ENCODE results near the gene GNL3. TPM values are rescaled to one million over a fixed set of nuclear protein-coding genes. Genes with fewer than 3 reads are reported as not detected.
"Not testable (repeated sequence)": the region's sequence is repeated elsewhere in the genome, so short reads cannot be mapped to it uniquely, and the experiment has no call there.

The GNL3 gene
- total RNA-seq, 2 experiments from 2014 or later: 74.8 to 79.1 TPM

DNA sequence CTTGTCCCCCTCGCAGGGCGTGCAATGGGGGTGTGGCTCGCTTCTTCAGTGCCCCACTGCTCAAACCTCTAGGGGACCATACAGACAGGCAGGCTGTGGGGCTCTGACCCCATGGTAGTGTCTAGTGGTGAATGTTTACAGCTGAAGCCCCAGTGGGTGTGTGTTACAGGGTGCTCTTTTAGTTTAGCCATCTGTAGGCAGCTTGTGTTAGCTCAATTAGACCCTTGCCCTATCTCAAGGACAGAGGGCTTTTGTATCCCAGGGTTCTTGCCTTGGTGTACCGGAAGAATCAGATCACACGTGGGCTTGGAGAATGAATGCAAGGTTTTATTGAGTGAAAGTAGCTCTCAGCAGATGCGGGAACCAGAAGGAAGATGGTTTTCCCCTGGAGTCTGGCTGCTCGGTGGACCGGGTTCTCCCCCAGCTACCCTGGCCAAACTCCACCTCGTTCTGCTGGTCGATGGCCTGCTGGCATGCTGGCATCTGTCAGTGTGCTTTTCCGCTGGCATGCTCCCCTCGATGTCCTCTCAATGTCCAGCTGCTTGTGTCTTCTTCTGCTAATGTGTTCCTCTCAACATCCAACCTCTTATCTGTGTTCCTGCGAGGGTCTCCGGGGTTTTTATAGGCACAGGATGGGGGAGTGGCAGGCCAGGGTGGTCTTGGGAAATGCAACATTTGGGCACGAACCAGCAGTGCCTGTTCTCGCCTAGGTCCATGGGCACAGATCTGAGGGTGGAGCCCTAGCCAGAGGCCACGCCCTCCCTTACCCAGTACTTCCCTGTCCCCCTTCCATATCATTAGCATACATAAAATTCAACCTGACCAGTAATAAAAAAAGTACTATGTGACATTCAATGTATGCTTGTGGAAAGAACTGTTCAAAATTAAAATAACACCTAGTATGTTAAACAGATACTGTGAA is 26.7 kb downstream of the GNL3 start:
- H3K27ac Mint-ChIP-seq: no peak overlapping the region
- H3K4me3 Mint-ChIP-seq: no peak overlapping the region
- POLR2A ChIA-PET: no interaction called here
- peaks cover 13% of the 10 kb centered on the region for H3K4me1 Mint-ChIP-seq
- no peaks in the 10 kb centered on the region for H3K9me3 Mint-ChIP-seq
- no peaks in the 10 kb centered on the region for H3K27me3 Mint-ChIP-seq
- no peak for DNase-seq
- H3K36me3 Mint-ChIP-seq (ENCODE audit: low read depth): peaks cover 27% of the 10 kb centered on the region
- CTCF ChIA-PET: no interaction called here

GRCh38 chr3:52714335-52715302 is 28.8 kb downstream of the GNL3 start:
- Mint-ChIP-seq H3K36me3 (ENCODE audit: low read depth) (peaks cover 24% of the 10 kb centered on the region), H3K4me3 (no peak overlapping the region), H3K4me1 (peaks cover 3% of the 10 kb centered on the region), H3K9me3 (peaks cover 3% of the 10 kb centered on the region), H3K27ac (no peak overlapping the region), H3K27me3 (no peaks in the 10 kb centered on the region)
- ChIA-PET CTCF (interaction anchor here (0.6 to 1.2 kb wide), 2 partner anchors 85 to 334 kb away, joined by 3 to 4 read pairs; no protein-coding TSS in a partner anchor), POLR2A (no interaction called here)
- no peak for DNase-seq

GRCh38 chr3:52715714-52716305 is 30.0 kb downstream of the GNL3 start:
- CTCF ChIA-PET: interaction anchor here (0.6 to 1.6 kb wide), 3 partner anchors 9 to 333 kb away, joined by 4 to 7 read pairs (median 5); no protein-coding TSS in a partner anchor
- Mint-ChIP-seq H3K27ac (no peak overlapping the region), H3K9me3 (peaks cover 7% of the 10 kb centered on the region)

GRCh38 chr3:52719618-52720017 is 33.8 kb downstream of the GNL3 start:
- CTCF ChIA-PET: interaction anchor here (0.5 kb wide), 1 partner anchor 51 kb away, joined by 3 read pairs; the partner anchor contains the start of gene NEK4
- DNase-seq: no peak
- POLR2A ChIA-PET: no interaction called here
- peaks cover 22% of the 10 kb centered on the region for H3K36me3 Mint-ChIP-seq (ENCODE audit: low read depth)
- H3K27me3 Mint-ChIP-seq: no peaks in the 10 kb centered on the region
- H3K4me1 Mint-ChIP-seq: peaks cover 34% of the 10 kb centered on the region
- H3K4me3 Mint-ChIP-seq: no peak overlapping the region
- peaks cover 7% of the 10 kb centered on the region for H3K9me3 Mint-ChIP-seq
- H3K27ac Mint-ChIP-seq: peak overlapping the region; percentile 73

More at GRCh38 chr3:52715714-52716305, 30.0 kb downstream of the GNL3 start:
- Mint-ChIP-seq H3K4me1 (peaks cover 12% of the 10 kb centered on the region), H3K27me3 (no peaks in the 10 kb centered on the region), H3K36me3 (ENCODE audit: low read depth) (peaks cover 27% of the 10 kb centered on the region), H3K4me3 (no peak overlapping the region)
- POLR2A ChIA-PET: interaction anchor here (0.5 kb wide), 1 partner anchor 111 kb away, joined by 3 read pairs; no protein-coding TSS in a partner anchor
- DNase-seq: no peak

GRCh38 chr3:52721002-52721729 is 35.3 kb downstream of the GNL3 start:
- Mint-ChIP-seq H3K36me3 (ENCODE audit: low read depth) (peaks cover 24% of the 10 kb centered on the region), H3K9me3 (peaks cover 7% of the 10 kb centered on the region), H3K4me1 (peaks cover 34% of the 10 kb centered on the region), H3K27me3 (no peaks in the 10 kb centered on the region), H3K27ac (peak overlapping the region; percentile 82), H3K4me3 (peak overlapping the region; percentile 4)
- POLR2A ChIA-PET: interaction anchor here (0.6 to 0.7 kb wide), 2 partner anchors 9 to 49 kb away, joined by 4 read pairs; no protein-coding TSS in a partner anchor
- CTCF ChIA-PET: interaction anchor here (1.1 to 1.9 kb wide), 3 partner anchors 15 to 211 kb away, joined by 3 to 6 read pairs (median 3); partner anchors contain the start of genes GLT8D1 and SPCS1
- DNase-seq: peak; percentile 56

- Mint-ChIP-seq H3K4me3 (no peak overlapping the region), H3K36me3 (ENCODE audit: low read depth) (peaks cover 22% of the 10 kb centered on the region), H3K27me3 (no peaks in the 10 kb centered on the region), H3K4me1 (peaks cover 34% of the 10 kb centered on the region), H3K27ac (peak overlapping the region; percentile 82), H3K9me3 (peaks cover 7% of the 10 kb centered on the region)
- CTCF ChIA-PET: interaction anchor here (1.1 to 1.9 kb wide), 2 partner anchors 16 to 18 kb away, joined by 3 to 6 read pairs; partner anchors contain the start of genes GLT8D1 and SPCS1
- DNase-seq: no peak
- POLR2A ChIA-PET: interaction anchor here (0.7 kb wide), 1 partner anchor 49 kb away, joined by 4 read pairs; no protein-coding TSS in a partner anchor
Measured at GRCh38 chr3:52721730-52722008, 35.8 kb downstream of the GNL3 start.

DNA sequence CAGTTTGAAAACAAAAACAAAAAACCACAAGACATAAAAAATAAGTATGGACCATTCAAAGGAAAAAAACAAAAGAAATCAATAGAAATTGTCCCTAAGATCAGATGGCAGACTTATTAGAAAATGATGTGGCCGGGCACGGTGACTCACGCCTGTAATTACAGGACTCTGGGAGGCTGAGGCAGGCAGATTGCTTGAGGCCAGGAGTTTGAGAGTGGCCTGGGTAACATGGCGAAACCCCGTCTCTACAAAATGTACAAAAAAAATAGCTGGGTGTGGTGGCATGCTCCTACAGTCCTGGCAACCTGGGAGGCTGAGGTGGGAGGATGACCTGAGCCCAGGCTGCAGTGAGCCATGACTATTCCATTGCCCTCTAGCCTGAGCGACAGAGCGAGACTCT is 36.7 kb downstream of the GNL3 start:
- Mint-ChIP-seq H3K27ac (peak overlapping the region; percentile 41), H3K4me3 (no peak overlapping the region), H3K4me1 (peaks cover 34% of the 10 kb centered on the region), H3K36me3 (ENCODE audit: low read depth) (peaks cover 26% of the 10 kb centered on the region), H3K27me3 (no peaks in the 10 kb centered on the region), H3K9me3 (peaks cover 9% of the 10 kb centered on the region)
- CTCF ChIA-PET: no interaction called here
- DNase-seq: no peak
- POLR2A ChIA-PET: no interaction called here

- no peak for DNase-seq
- H3K4me3 Mint-ChIP-seq: no peak overlapping the region
- no peaks in the 10 kb centered on the region for H3K27me3 Mint-ChIP-seq
- ChIA-PET POLR2A (no interaction called here), CTCF (interaction anchor here (0.6 kb wide), 2 partner anchors 18 to 816 kb away, joined by 3 read pairs; no protein-coding TSS in a partner anchor)
- no peak overlapping the region for H3K27ac Mint-ChIP-seq
- H3K9me3 Mint-ChIP-seq: peaks cover 15% of the 10 kb centered on the region
- H3K36me3 Mint-ChIP-seq (ENCODE audit: low read depth): peaks cover 32% of the 10 kb centered on the region
- peaks cover 34% of the 10 kb centered on the region for H3K4me1 Mint-ChIP-seq
Measured at GRCh38 chr3:52723935-52724334, 38.1 kb downstream of the GNL3 start.

- Mint-ChIP-seq H3K9me3 (peaks cover 16% of the 10 kb centered on the region), H3K27ac (no peak overlapping the region)
- CTCF ChIA-PET: interaction anchor here (1.1 kb wide), 2 partner anchors 9 to 14 kb away, joined by 3 to 5 read pairs; no protein-coding TSS in a partner anchor
Measured at GRCh38 chr3:52724511-52724910, 38.7 kb downstream of the GNL3 start.

DNA sequence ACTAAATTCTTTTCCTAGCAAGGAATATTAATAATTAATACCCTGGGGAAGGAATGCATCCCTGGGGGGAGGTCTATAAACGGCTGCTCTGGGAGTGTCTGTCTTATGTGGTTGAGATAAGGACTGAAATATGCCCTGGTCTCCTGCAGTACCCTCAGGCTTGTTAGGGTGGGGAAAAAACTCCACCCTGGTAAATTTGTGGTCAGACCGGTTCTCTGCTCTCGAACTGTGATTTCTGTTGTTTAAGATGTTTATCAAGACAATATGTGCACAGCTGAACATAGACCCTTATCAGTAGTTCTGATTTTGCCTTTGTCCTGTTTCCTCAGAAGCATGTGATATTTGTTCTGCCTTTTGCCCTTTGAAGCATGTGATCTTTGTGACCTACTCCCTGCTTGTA is 42.9 kb downstream of the GNL3 start:
- DNase-seq, CTCF ChIA-PET, H3K27ac Mint-ChIP-seq, H3K4me3 Mint-ChIP-seq, POLR2A ChIA-PET, H3K27me3 Mint-ChIP-seq: not testable (repeated sequence)
- Mint-ChIP-seq H3K4me1 (peaks cover 15% of the 10 kb centered on the region), H3K36me3 (ENCODE audit: low read depth) (peaks cover 57% of the 10 kb centered on the region), H3K9me3 (peaks cover 33% of the 10 kb centered on the region)

More at GRCh38 chr3:52724511-52724910, 38.7 kb downstream of the GNL3 start:
- Mint-ChIP-seq H3K27me3 (no peaks in the 10 kb centered on the region), H3K4me1 (peaks cover 34% of the 10 kb centered on the region), H3K36me3 (ENCODE audit: low read depth) (peaks cover 32% of the 10 kb centered on the region), H3K4me3 (no peak overlapping the region)
- no peak for DNase-seq
- POLR2A ChIA-PET: no interaction called here

DNA sequence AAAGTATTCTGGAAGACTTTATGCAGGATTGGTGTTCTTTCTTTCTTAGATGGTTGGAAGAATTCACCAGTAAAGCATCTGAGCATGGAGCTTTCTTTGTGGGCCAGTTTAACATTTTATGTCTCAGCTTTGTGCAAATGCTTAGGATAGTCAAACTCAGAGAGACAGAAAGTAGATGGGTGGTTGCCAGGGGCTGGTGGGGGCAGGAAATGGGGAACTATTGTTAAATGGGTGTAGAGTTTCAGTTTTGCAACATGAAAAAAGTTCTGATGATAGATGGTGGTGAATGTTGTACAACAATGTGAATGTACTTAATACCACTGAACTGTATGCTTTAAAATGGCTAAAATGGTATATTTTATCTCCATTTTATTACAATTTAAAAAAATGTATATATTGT is 44.8 kb downstream of the GNL3 start:
- peak overlapping the region; percentile 38 for H3K27ac Mint-ChIP-seq

DNA sequence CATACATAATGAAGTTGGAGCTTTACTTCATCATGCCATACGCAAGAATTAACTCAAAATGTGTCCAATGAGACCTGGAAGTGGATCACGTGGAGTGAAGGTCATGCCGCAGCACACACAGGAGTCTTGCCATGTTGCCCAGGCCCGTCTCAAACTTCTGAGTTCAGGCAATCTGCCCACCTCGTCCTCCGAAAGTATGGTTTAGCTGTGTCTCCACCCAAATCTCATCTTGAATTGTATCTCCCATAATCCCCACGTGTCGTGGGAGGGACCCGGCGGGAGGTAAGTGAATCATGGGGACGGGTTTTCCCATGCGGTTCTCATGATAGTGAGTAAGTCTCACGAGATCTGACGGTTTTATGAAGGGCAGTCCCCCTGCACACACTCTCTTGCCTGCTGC is 45.8 kb downstream of the GNL3 start:
- CTCF ChIA-PET: no interaction called here
- peaks cover 73% of the 10 kb centered on the region for H3K36me3 Mint-ChIP-seq (ENCODE audit: low read depth)

More for the DNA sequence above, 44.8 kb downstream of the GNL3 start:
- Mint-ChIP-seq H3K36me3 (ENCODE audit: low read depth) (peaks cover 72% of the 10 kb centered on the region), H3K9me3 (peaks cover 38% of the 10 kb centered on the region), H3K27me3 (no peaks in the 10 kb centered on the region), H3K4me3 (no peak overlapping the region), H3K4me1 (peaks cover 13% of the 10 kb centered on the region)
- peak; percentile 26 for DNase-seq
- ChIA-PET CTCF (no interaction called here), POLR2A (no interaction called here)

More for the DNA sequence above, 45.8 kb downstream of the GNL3 start:
- Mint-ChIP-seq H3K27me3 (no peaks in the 10 kb centered on the region), H3K4me1 (peaks cover 13% of the 10 kb centered on the region), H3K4me3 (no peak overlapping the region), H3K27ac (no peak overlapping the region), H3K9me3 (peaks cover 38% of the 10 kb centered on the region)
- POLR2A ChIA-PET: no interaction called here
- no peak for DNase-seq
